ENCODE measurements around the gene SLC9A1.
"Not testable (repeated sequence)": the region's sequence is repeated elsewhere in the genome, so short reads cannot be mapped to it uniquely, and the experiment has no call there.

Gene SLC9A1

GRCh38 chr1:27154991-27155781 is at the start of gene SLC9A1:
Gene SLC9A1, minus strand, starts transcription at chr1:27155125. Its CDS starts 791 bp downstream, at chr1:27154334.
- DNase-seq = peak; percentile 27 to 95 (median 88)

- no peak for DNase-seq
These were observed 49.0 kb upstream of the SLC9A1 start for GRCh38 chr1:27203946-27204345.

GRCh38 chr1:27201295-27201694 is 46.4 kb upstream of the SLC9A1 start:
- no peak for DNase-seq

- DNase-seq = no peak
These were observed 38.3 kb upstream of the SLC9A1 start for GRCh38 chr1:27193194-27193593.

- no peak for DNase-seq
These were observed 37.2 kb upstream of the SLC9A1 start for GRCh38 chr1:27192039-27192529.

GRCh38 chr1:27184665-27185064 is 29.7 kb upstream of the SLC9A1 start:
- not testable (repeated sequence) for DNase-seq

GRCh38 chr1:27179979-27180378 is 25.1 kb upstream of the SLC9A1 start:
- DNase-seq = no peak

- DNase-seq = no peak
These were observed 24.5 kb upstream of the SLC9A1 start for GRCh38 chr1:27179379-27179778.

GRCh38 chr1:27176954-27177353 is 22.0 kb upstream of the SLC9A1 start:
- DNase-seq = no peak

- DNase-seq = no peak
These were observed 21.4 kb upstream of the SLC9A1 start for GRCh38 chr1:27176323-27176722.

GRCh38 chr1:27172992-27173391 is 18.1 kb upstream of the SLC9A1 start:
- not testable (repeated sequence) for DNase-seq

GRCh38 chr1:27166929-27167328 is 12.0 kb upstream of the SLC9A1 start:
- DNase-seq = no peak

GRCh38 chr1:27166351-27166802 is 11.5 kb upstream of the SLC9A1 start:
- no peak for DNase-seq

- DNase-seq = no peak
These were observed 8.2 kb upstream of the SLC9A1 start for GRCh38 chr1:27163093-27163492.

- DNase-seq = no peak
These were observed 7.2 kb upstream of the SLC9A1 start for GRCh38 chr1:27162090-27162489.

- no peak for DNase-seq
These were observed 6.7 kb upstream of the SLC9A1 start for GRCh38 chr1:27161594-27161993.

- no peak for DNase-seq
These were observed 2.3 kb upstream of the SLC9A1 start for GRCh38 chr1:27157194-27157593.

GRCh38 chr1:27154469-27154990 is 395 bp downstream of the SLC9A1 start:
- no peak for DNase-seq

GRCh38 chr1:27153927-27154358 is 982 bp downstream of the SLC9A1 start:
- no peak for DNase-seq

- no peak for DNase-seq
These were observed 1.4 kb downstream of the SLC9A1 start for GRCh38 chr1:27153549-27153886.

- no peak for DNase-seq
These were observed 1.9 kb downstream of the SLC9A1 start for GRCh38 chr1:27152829-27153548.
